GM23338 (cell line): Measurements from ENCODE around the gene GLA. TPM values are rescaled to one million over a fixed set of nuclear protein-coding genes. Genes with fewer than 3 reads are reported as not detected.

Experiments used
- ATAC-seq: fragments of 200-7000 bp; cut with Tn5 transposase; 3 replicates; pipeline ENCODE4 v1.9.1; 2020
- DNase-seq: peaks from one replicate; pipeline ENCODE4 v3.0.0-alpha.2; 2015; ENCODE audit warnings: low spot score
- H2AFZ ChIP-seq: fragments of 200-600 bp; sonication (generic); 2 replicates; pipeline ENCODE4 v1.8.0; 2016; ENCODE audit warnings: antibody characterized with exemption, mild to moderate bottlenecking, moderate library complexity
- H3F3A ChIP-seq: fragments of 200-600 bp; sonication (generic); replicated peaks from 2 replicates; pipeline ENCODE4 v1.8.0; 2017; ENCODE audit warnings: antibody characterized with exemption, mixed run types, low read depth
- H3K27ac ChIP-seq: fragments of 200-600 bp; sonication (generic); 2 replicates; pipeline ENCODE4 v1.6.1; 2016; ENCODE audit warnings: low read depth
- H3K27me3 ChIP-seq: fragments of 200-600 bp; sonication (generic); 2 replicates; pipeline ENCODE4 v1.8.0; 2016; ENCODE audit warnings: mild to moderate bottlenecking, mixed run types, moderate library complexity; ENCODE audit not compliant: insufficient read depth
- H3K36me3 ChIP-seq: fragments of 200-600 bp; sonication (generic); 2 replicates; pipeline ENCODE4 v1.8.0; 2016; ENCODE audit warnings: mild to moderate bottlenecking; ENCODE audit not compliant: insufficient read depth
- H3K4me1 ChIP-seq: fragments of 200-600 bp; sonication (generic); 2 replicates; pipeline ENCODE4 v1.8.0; 2016; ENCODE audit warnings: mild to moderate bottlenecking, moderate library complexity; ENCODE audit not compliant: insufficient read depth
- H3K4me2 ChIP-seq: fragments of 200-600 bp; sonication (generic); 2 replicates; pipeline ENCODE4 v1.7.1; 2017; ENCODE audit warnings: mixed run types
- H3K4me3 ChIP-seq: fragments of 200-600 bp; sonication (generic); 2 replicates; pipeline ENCODE4 v1.6.1; 2016; ENCODE audit warnings: mixed run types
- H3K79me2 ChIP-seq: fragments of 200-600 bp; sonication (generic); replicated peaks from 2 replicates; pipeline ENCODE4 v1.8.0; 2017; ENCODE audit warnings: mild to moderate bottlenecking; ENCODE audit not compliant: insufficient read depth
- H3K9me2 ChIP-seq: fragments of 200-600 bp; sonication (generic); 2 replicates; pipeline ENCODE4 v1.8.0; 2017; ENCODE audit not compliant: insufficient read depth
- H4K20me1 ChIP-seq: fragments of 200-600 bp; sonication (generic); replicated peaks from 2 replicates; pipeline ENCODE4 v1.8.0; 2017; ENCODE audit warnings: mild to moderate bottlenecking; ENCODE audit not compliant: insufficient read depth
- H3K27ac Mint-ChIP-seq: 2 replicates; pipeline ENCODE4 v1.8.0; 2020; ENCODE audit warnings: inconsistent platforms, mild to moderate bottlenecking, moderate library complexity, mixed read lengths
- H3K27me3 Mint-ChIP-seq: 3 replicates; pipeline ENCODE4 v1.8.0; 2022; ENCODE audit warnings: low read depth, mild to moderate bottlenecking, moderate library complexity, mixed read lengths, inconsistent platforms; ENCODE audit not compliant: insufficient read depth, poor library complexity
- H3K36me3 Mint-ChIP-seq: 3 replicates; pipeline ENCODE4 v1.8.0; 2021; ENCODE audit warnings: low read depth, mild to moderate bottlenecking, inconsistent platforms, moderate library complexity, mixed read lengths
- H3K4me1 Mint-ChIP-seq: 3 replicates; pipeline ENCODE4 v1.8.0; 2020; ENCODE audit warnings: mild to moderate bottlenecking, inconsistent platforms, mixed read lengths
- H3K4me3 Mint-ChIP-seq: 3 replicates; pipeline ENCODE4 v1.8.0; 2021; ENCODE audit warnings: moderate library complexity, mild to moderate bottlenecking, inconsistent platforms, mixed read lengths
- H3K9me3 Mint-ChIP-seq: 3 replicates; pipeline ENCODE4 v1.8.0; 2020; ENCODE audit warnings: moderate library complexity, mild to moderate bottlenecking, inconsistent platforms, mixed read lengths
- CREB1 ChIP-seq: fragments of 250-450 bp; sonication (Bioruptor Pico); IDR thresholded peaks from 2 replicates; pipeline ENCODE4 v1.5.0; 2020; ENCODE audit warnings: low read depth, mild to moderate bottlenecking, moderate library complexity
- EZH2 ChIP-seq: fragments of 200-600 bp; sonication (generic); IDR thresholded peaks from one replicate; pipeline ENCODE4 v1.8.0; 2017; ENCODE audit warnings: antibody characterized with exemption, mild to moderate bottlenecking, low read depth; ENCODE audit not compliant: unreplicated experiment
- JUNB ChIP-seq: IDR thresholded peaks from one replicate; pipeline ENCODE4 v1.6.1; 2016; ENCODE audit warnings: antibody characterized with exemption; ENCODE audit not compliant: unreplicated experiment
- NANOG ChIP-seq: IDR thresholded peaks from 2 replicates; pipeline ENCODE4 v1.6.1; 2016; ENCODE audit warnings: antibody characterized with exemption, borderline replicate concordance
- POLR2AphosphoS5 ChIP-seq: IDR thresholded peaks from 2 replicates; pipeline ENCODE4 v1.6.1; 2016; ENCODE audit warnings: antibody characterized with exemption, low read depth
- REST ChIP-seq: IDR thresholded peaks from one replicate; pipeline ENCODE4 v1.6.1; 2018; ENCODE audit warnings: antibody characterized with exemption; ENCODE audit not compliant: unreplicated experiment
- STAT1 ChIP-seq: IDR thresholded peaks from one replicate; pipeline ENCODE4 v1.6.1; 2016; ENCODE audit warnings: antibody characterized with exemption; ENCODE audit not compliant: unreplicated experiment
- ZNF114 ChIP-seq: fragments of 250-450 bp; sonication (Bioruptor Pico); IDR thresholded peaks from 2 replicates; pipeline ENCODE4 v1.5.0; 2020; ENCODE audit warnings: mild to moderate bottlenecking, moderate library complexity
- ZNF331 ChIP-seq: fragments of 250-450 bp; sonication (Bioruptor Pico); IDR thresholded peaks from 2 replicates; pipeline ENCODE4 v1.5.0; 2020; ENCODE audit warnings: low read depth, mild to moderate bottlenecking, moderate library complexity
- long read RNA-seq: library from polyadenylated mRNA; unstranded; transcript quantifications from one replicate; pipeline ENCODE4 v2.0.0, GENCODE V29; 2020; ENCODE audit not compliant: unreplicated experiment
- polyA plus RNA-seq: library from polyadenylated mRNA; unstranded; fragments of >200 nt; fragmentation: Nextera tagmentation; extraction: Ambion mirVana; gene quantifications from 2 replicates; pipeline ENCODE4 v1.2.1, GENCODE V29; 2016
- total RNA-seq: library from RNA; depleted of rRNA; stranded (reverse); fragments of >200 nt; shearing (Covaris generic); gene quantifications from 2 replicates; pipeline ENCODE4 v1.2.3, GENCODE V29; 2014; rRNA removed
- TF ChIP-seq, protein P1 (sequence below): fragments of 250-450 bp; sonication (Bioruptor Pico); IDR thresholded peaks from 2 replicates; pipeline ENCODE4 v1.5.0; 2020; ENCODE audit warnings: mild to moderate bottlenecking, moderate library complexity

GLA gene
- total RNA-seq (44.4 and 48.5 TPM in 2 replicates), polyA plus RNA-seq (34.7 and 37.2 TPM in 2 replicates)
- long read RNA-seq, transcript GLA-201 (7 exons, 1,318 nt): major isoform, 43 of 49 reads
- long read RNA-seq, partial matches to known transcripts: 0 of 49 reads
- long read RNA-seq, other reads (novel, unspliced or antisense): 3 of 49 reads

DNA sequence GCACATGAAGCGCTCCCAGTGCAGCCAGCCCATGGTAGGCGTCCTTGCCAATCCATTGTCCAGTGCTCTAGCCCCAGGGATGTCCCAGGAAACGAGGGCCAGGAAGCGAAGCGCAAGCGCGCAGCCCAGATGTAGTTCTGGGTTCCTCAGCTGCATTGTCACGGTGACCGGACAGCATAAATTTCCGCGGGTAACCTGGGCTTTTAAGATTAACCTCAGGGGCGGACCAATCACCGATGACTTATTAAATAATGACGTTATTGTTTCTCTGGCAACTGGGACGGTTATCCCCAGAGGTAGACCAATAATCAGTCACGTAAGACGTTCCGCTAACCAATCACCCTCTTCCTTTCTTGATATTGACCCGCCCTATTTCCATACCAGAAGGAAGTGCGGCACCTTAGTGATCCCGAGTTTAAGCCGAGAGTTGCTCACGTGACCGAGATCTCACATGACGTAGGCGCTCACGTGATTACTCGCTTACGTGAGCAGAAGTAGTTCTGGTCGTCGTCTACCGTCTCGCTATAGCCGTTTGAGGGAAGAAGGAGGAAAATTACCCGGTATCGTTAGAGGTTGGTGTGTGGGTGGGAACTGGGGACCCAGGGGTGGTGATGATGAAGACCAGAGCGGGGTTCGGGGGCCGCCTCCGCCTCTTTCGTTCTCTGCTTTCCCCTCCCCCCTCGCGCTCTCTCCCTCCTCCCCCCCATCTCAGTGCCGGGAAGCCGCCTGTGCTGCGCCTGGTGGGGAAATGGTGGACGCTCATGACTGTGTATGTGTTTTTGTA, at the start of gene GLA, which contains the start of gene HNRNPH2:
Gene GLA, minus strand, starts transcription at position 178 of the 784 bp plus-strand sequence. Its CDS starts 22 bp downstream, at position 156.
Gene HNRNPH2, plus strand, starts transcription at position 475 of the 784 bp plus-strand sequence. CDS start 3,767 bp downstream, outside the sequence.
- Histone ChIP-seq H4K20me1 (no peaks in the 10 kb centered on the region), H3F3A (no peaks in the 10 kb centered on the region), H2AFZ (no peak within 1 kb of the TSS), H3K36me3 (no peaks in the 10 kb centered on the region), H3K4me3 (peak within 1 kb of the TSS; percentile 85), H3K27ac (peak within 1 kb of the TSS; percentile 94), H3K4me2 (peak within 1 kb of the TSS; percentile 90), H3K4me1 (0 out of 2 replicates have a peak, but pooled peaks cover 2% of the 10 kb centered on the region), H3K27me3 (no peaks in the 10 kb centered on the region), H3K79me2 (peaks cover 73% of the 10 kb centered on the region), H3K9me2 (no peaks in the 10 kb centered on the region)
- Mint-ChIP-seq H3K4me3 (peak within 1 kb of the TSS; percentile 93), H3K27me3 (peaks cover 10% of the 10 kb centered on the region), H3K4me1 (peaks cover 13% of the 10 kb centered on the region; the same call in 2 of the 3 replicates), H3K36me3 (peaks cover 22% of the 10 kb centered on the region), H3K9me3 (no peaks in the 10 kb centered on the region), H3K27ac (peak within 1 kb of the TSS; percentile 99)
- DNase-seq (peak; percentile 94), ATAC-seq (peak; percentile 92)
- TF ChIP-seq JUNB (no peak), ZNF331 (CRISPR knock-in tag) (no peak), NANOG (no peak), POLR2AphosphoS5 (peak; percentile 65), REST (no peak), CREB1 (CRISPR knock-in tag) (peak; percentile 91), ZNF114 (CRISPR knock-in tag) (no peak), STAT1 (no peak), EZH2 (no peak)
- TF ChIP-seq, protein P1, sequence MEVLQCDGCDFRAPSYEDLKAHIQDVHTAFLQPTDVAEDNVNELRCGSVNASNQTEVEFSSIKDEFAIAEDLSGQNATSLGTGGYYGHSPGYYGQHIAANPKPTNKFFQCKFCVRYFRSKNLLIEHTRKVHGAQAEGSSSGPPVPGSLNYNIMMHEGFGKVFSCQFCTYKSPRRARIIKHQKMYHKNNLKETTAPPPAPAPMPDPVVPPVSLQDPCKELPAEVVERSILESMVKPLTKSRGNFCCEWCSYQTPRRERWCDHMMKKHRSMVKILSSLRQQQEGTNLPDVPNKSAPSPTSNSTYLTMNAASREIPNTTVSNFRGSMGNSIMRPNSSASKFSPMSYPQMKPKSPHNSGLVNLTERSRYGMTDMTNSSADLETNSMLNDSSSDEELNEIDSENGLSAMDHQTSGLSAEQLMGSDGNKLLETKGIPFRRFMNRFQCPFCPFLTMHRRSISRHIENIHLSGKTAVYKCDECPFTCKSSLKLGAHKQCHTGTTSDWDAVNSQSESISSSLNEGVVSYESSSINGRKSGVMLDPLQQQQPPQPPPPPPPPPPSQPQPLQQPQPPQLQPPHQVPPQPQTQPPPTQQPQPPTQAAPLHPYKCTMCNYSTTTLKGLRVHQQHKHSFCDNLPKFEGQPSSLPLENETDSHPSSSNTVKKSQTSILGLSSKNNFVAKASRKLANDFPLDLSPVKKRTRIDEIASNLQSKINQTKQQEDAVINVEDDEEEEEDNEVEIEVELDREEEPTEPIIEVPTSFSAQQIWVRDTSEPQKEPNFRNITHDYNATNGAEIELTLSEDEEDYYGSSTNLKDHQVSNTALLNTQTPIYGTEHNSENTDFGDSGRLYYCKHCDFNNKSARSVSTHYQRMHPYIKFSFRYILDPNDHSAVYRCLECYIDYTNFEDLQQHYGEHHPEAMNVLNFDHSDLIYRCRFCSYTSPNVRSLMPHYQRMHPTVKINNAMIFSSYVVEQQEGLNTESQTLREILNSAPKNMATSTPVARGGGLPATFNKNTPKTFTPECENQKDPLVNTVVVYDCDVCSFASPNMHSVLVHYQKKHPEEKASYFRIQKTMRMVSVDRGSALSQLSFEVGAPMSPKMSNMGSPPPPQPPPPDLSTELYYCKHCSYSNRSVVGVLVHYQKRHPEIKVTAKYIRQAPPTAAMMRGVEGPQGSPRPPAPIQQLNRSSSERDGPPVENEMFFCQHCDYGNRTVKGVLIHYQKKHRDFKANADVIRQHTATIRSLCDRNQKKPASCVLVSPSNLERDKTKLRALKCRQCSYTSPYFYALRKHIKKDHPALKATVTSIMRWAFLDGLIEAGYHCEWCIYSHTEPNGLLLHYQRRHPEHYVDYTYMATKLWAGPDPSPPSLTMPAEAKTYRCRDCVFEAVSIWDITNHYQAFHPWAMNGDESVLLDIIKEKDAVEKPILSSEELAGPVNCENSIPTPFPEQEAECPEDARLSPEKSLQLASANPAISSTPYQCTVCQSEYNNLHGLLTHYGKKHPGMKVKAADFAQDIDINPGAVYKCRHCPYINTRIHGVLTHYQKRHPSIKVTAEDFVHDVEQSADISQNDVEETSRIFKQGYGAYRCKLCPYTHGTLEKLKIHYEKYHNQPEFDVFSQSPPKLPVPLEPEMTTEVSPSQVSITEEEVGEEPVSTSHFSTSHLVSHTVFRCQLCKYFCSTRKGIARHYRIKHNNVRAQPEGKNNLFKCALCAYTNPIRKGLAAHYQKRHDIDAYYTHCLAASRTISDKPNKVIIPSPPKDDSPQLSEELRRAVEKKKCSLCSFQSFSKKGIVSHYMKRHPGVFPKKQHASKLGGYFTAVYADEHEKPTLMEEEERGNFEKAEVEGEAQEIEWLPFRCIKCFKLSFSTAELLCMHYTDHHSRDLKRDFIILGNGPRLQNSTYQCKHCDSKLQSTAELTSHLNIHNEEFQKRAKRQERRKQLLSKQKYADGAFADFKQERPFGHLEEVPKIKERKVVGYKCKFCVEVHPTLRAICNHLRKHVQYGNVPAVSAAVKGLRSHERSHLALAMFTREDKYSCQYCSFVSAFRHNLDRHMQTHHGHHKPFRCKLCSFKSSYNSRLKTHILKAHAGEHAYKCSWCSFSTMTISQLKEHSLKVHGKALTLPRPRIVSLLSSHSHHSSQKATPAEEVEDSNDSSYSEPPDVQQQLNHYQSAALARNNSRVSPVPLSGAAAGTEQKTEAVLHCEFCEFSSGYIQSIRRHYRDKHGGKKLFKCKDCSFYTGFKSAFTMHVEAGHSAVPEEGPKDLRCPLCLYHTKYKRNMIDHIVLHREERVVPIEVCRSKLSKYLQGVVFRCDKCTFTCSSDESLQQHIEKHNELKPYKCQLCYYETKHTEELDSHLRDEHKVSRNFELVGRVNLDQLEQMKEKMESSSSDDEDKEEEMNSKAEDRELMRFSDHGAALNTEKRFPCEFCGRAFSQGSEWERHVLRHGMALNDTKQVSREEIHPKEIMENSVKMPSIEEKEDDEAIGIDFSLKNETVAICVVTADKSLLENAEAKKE: no peak
